Fibroblast of lung (primary cell): ENCODE measurements around the gene DESI1.

Experiments
- EZH2 ChIP-seq: IDR thresholded peaks from 2 replicates; pipeline ENCODE4 v1.5.1; 2012; ENCODE audit warnings: low read length, control low read depth, mild to moderate bottlenecking; ENCODE audit errors: missing control alignments
- TF ChIP-seq, protein P1 (sequence below), 2 donors: IDR thresholded peaks in 1 of 2; conservative IDR thresholded peaks in 1 of 2; 1 replicate in 1 of 2; 2 replicates in 1 of 2; pipeline ENCODE4 v1.5.1; 2011 to 2012; ENCODE audit warnings: low read length in 2 of 2, control low read depth in 1 of 2, inconsistent platforms in 1 of 2, low read depth in 1 of 2, mild to moderate bottlenecking in 1 of 2

DNA sequence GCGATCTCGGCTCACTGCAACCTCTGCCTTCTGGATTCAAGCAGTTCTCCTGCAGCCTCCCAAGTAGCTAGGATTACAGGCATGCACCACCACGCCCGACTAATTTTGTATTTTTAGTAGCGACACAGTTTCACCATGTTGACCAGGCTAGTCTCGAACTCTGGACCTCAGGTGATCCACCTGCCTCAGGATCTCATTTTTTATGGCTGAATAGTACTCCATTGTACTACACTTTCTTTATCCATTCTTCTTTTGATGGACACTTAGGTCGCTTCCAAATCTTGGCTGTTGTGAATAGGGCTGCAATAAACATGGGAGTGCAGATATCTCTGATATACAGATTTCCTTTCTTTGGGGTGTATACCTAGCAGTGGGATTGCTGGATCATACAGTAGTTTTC, 21.0 kb upstream of the DESI1 start:
- TF ChIP-seq, protein P1, sequence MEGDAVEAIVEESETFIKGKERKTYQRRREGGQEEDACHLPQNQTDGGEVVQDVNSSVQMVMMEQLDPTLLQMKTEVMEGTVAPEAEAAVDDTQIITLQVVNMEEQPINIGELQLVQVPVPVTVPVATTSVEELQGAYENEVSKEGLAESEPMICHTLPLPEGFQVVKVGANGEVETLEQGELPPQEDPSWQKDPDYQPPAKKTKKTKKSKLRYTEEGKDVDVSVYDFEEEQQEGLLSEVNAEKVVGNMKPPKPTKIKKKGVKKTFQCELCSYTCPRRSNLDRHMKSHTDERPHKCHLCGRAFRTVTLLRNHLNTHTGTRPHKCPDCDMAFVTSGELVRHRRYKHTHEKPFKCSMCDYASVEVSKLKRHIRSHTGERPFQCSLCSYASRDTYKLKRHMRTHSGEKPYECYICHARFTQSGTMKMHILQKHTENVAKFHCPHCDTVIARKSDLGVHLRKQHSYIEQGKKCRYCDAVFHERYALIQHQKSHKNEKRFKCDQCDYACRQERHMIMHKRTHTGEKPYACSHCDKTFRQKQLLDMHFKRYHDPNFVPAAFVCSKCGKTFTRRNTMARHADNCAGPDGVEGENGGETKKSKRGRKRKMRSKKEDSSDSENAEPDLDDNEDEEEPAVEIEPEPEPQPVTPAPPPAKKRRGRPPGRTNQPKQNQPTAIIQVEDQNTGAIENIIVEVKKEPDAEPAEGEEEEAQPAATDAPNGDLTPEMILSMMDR (conservative IDR thresholded peaks at IDR 0.05 in 1 of 2, IDR thresholded peaks at IDR 0.05 in 1 of 2; ENCODE audit: low read depth in 1 of 2, low read length in 2 of 2), result no peak
- TF ChIP-seq EZH2, result no peak
